CD4-positive, alpha-beta T cell treated with Interleukin-2 at 100 ng/mL for 4 hours (primary cell): ENCODE results near the gene ADAM12.

ENCODE experiments used
- DNase-seq: peaks from one replicate; pipeline ENCODE4 v3.0.0-alpha.2; 2020; ENCODE audit warnings: low spot score

Gene ADAM12

DNA sequence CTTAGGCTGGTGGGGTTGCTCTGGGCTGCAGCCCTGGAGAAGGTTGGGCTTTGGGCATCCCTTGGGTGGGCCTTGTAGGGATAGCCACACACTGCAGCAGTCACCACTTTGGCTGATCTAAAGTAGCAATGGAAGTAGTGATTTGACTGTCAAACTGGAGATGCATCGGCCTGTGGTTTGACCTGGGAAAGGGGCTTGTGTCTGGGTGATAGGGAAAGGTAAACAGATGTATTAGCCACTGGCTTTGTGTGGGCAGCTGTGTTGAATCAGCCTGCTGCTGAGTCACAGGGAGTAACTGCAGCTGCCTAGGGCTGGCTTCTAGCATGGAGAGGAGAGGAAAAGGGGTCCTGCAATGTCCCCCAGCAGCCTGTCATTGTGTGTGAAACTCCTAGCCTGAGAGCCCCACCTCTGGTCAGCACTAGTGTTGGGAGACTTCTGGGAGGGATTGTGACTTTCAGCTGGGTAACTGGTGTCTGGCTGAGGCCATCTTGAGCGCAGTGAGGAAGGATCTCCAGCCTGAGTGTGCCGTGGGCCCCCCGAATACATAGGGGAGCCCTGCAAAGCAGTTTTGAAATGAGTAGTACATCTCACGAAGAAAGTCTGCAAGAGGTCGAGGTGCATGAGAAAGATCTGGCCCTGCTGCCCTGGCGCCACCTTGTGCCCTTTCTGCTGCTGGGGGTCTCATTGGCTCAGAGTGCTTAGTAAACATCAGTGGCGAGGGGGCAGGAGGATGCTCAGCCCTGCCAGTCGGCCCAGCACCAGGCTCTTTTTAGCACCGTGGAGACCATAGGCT, 374.6 kb downstream of the ADAM12 start:
- no peak for DNase-seq

DNA sequence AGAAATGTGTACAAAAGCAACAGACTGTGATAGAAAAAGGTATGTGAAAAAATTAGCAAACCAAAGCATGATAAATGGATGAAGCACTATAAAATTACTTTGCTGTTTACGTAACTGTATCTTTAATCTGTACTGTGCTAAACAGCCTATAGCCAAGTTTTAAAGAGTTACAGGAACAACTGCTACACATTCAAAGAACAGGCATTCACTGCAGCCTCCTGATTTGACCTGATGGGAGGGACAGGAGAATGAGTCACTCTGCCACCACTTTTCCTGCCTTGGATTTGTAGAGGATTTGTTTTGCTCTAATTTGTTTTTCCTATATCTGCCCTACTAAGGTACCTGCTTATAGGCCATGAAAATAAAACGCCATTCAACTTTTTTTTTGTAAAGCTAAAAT, 375.8 kb downstream of the ADAM12 start:
- no peak for DNase-seq

DNA sequence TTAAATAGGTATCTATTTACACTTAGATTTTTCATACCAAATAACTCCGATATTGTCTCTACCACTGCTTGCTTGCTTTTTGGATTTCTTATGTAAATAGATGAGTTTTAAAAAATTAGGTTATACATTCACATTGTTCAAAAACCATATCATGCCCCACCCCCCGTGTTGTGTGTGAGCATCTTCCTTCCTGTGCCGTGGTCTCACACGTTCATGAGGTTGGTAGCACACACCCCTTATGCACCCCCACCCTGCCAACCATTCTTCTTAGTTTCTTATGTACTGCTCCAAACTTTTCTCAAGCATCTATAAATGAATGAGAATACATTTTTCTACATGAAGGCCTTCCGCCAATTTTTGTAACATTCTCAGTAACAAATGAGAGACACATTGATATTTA, 376.3 kb downstream of the ADAM12 start:
- DNase-seq, result peak; percentile 15

DNA sequence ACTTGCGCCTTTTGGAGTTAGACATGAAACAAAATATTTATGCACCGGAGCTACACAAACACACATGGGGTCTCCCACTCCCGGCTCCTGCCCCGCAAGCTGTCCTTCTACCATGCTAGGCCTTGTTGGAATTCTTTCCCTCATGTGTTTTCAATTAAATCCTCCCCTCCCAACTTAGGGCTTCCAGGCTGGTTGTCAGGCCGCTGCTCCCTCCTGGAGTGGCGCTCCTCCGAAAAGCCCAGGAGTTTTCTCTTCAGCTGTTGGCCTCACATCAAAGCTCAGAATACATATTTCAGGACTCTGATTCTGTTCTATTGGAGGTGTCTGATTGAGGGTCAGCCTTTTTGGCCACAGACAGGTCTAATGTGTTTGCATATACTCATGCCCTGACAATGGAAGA, 378.6 kb downstream of the ADAM12 start:
- no peak for DNase-seq

DNA sequence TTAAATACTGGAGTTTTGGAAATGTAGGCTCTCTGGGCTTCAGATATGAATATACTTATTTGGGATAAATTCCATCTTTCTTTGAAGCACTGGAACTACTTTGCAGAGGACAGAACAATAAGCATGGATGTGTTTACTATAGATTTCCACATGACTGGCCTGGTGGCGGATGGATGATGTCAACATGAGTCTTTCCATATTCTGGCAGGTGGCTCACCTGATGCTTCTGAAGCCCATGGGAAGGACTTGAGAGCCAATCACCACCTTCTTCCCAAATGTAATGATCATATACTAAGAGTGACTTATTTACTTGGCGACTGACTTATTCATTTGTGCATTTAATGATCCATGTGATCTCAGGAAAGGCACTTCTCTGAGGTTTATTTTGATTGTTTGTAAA, 381.4 kb downstream of the ADAM12 start:
- DNase-seq, result no peak

DNA sequence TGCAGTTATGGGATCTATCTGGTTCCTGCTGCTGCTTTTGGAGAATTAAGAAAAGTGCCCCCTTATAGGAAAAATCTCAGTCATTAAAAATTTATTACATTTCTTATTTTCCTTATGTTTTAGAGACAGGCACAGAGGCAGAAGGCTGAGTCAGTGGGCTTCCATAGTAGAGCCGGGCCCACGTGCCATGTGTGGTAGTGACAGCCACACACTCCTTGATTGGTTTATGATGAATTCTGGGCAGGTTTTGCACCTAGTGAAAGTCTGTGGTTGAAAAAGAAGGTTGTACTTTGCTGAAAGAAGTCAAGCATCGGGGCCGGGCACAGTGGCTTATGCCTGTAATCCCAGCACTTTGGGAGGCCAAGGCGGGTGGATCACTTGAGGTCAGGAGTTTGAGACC, 382.0 kb downstream of the ADAM12 start:
- no peak for DNase-seq

DNA sequence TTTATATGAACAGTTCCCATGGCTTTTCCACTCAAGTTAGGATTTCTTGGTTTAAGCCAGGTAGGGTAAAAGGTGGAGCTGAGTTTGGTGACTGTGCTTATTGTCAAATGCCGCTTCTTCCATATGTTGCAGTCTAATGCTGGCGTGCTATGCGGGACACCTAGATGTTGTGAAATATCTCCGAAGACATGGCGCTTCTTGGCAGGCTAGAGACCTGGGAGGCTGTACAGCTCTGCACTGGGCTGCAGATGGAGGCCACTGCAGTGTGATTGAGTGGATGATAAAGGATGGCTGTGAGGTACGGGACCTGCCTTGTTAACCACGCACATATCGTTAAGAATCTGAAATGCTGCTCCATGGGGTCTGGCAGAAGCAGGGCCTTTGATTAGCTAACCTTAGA, 383.5 kb downstream of the ADAM12 start:
- DNase-seq, result no peak

DNA sequence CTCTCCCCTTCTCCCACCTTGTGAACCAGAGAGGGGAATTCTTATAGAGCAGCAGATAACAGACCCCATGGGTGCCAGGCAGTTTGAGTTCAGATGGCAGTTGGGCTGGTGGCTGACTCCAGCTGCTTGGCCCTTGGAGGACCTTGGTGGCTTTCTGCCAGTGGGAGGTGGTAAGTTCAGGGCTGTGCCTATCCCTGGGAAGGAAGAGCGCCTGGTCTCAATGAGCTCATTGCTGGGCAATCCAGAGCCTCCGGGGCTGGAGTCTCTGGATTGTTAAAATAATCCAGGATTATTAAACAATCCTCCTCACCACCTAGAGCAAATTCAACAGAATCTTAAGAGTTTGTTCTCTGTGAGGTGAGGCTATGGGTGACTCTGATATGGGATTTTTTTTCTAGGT, 386.7 kb downstream of the ADAM12 start:
- no peak for DNase-seq

DNA sequence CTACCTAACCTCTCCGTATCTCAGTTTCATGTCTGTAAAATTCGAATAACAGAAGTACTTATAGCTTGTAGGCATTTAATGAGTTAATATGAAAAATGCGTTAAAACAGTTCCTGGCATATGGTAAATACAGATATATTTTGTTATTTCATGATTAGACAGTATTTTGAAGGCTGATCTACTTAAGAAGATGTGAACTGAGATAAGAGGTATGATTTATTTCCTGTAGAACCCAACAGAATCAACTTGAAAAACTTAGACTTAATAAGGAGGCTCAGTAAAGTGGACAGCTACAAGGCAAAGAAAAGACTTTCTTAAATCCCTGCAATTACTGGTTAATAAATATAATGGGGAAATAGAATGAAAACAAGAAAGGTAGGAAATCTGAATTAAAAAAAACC, 388.6 kb downstream of the ADAM12 start:
- DNase-seq, result no peak

DNA sequence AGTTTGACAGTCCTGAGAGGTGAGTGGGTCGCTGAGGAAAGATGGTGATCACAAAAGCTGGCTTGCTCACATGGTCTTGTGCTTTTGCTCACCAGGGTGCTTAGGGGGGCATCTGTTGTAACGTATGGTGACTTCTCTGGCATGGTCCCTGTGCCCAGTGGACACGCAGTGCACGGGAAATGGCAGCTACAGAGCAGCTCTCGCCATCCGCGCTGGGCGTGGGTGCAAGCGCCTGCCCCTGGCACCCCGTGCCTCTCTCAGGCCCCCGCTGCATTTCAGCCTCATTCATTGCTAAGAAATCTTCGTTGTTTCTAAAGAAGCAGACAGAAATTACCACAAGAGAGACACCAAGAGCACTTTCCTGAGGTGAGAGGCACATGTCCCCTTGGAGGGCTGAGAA, 390.7 kb downstream of the ADAM12 start:
- no peak for DNase-seq

DNA sequence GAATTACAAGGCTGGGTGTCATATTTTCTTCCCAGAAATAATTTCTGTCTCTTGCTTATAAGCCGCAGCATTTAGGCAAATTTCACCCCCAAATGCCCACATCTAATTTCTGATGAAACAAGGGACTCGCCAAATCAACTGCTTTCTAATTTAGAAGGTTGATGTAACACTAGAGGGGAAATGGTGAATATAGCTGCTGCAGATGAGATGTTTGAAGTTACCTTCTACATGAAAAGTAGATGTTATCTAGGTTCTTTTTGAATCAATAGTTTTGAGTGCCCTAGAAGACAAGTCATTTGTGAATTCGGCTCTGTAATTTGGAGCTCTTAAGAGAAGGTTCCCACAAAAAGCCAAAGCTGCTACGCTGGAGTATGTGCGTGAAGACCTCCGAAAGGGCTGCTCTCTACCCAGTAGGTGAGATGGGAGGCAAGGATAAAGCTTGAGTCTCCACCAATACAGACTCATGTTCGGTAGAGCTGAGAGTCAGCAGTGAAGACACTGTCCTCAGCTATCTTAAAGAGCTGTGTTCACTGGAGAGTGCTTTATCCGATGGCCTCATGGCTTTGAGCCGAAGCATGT, 392.5 kb downstream of the ADAM12 start:
- DNase-seq, result no peak

DNA sequence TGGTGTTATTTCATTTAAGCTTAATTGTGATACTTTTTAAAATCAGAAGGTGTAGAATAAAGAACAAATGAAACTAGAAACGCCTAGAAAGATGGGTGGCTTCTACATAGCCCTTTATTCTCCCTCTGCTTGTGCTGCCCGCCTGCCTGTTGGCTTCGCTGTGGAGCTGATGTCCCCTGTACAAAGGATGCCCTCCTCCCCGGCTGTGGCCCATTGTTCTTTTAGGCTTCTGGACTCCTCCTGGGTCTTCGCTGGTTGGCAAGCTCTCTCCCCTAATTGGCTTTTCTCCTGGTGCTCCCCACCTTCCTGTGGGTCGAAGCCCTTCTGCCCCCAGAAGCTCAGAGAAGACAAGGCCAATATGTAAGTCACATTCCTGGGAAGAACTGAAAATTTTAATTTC, 393.7 kb downstream of the ADAM12 start:
- no peak for DNase-seq

DNA sequence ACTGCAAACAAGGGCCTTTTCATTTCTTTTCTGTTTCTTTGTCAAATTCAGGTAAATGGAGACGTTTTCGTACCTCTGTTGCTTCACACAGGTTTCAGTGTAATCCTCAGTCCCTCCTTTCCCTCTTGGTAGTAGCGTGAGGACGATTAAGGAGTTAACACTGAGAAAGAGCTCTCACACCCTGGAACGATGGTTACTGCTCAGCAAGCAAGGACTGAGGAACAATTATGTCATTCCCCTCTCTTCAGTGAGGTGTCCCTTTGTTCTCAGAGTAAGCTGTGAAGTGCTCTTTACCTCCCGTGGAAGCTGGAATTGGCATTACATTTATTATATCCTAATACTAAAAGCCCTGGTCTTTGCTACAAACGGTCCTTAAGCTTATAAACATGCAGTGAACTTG, 396.0 kb downstream of the ADAM12 start:
- no peak for DNase-seq

DNA sequence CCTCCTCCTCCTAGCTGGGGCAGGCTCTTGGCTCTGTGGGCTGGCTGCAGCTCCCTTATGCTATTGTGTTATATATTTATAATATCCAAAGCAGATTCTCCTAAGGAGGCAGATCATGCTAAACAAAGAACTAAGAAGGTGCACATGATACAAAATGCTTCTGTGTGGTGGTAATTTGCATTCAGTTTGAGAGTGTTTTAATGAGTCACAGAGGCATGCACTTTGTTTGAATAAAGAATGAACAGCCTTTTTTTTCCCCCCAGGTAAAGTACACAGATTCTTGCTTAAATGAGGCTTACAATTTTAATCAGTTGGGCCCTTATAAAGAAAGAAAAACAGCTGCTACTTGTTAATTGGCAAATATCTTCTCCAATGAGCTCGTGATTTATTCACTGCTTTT, 396.9 kb downstream of the ADAM12 start:
- no peak for DNase-seq

DNA sequence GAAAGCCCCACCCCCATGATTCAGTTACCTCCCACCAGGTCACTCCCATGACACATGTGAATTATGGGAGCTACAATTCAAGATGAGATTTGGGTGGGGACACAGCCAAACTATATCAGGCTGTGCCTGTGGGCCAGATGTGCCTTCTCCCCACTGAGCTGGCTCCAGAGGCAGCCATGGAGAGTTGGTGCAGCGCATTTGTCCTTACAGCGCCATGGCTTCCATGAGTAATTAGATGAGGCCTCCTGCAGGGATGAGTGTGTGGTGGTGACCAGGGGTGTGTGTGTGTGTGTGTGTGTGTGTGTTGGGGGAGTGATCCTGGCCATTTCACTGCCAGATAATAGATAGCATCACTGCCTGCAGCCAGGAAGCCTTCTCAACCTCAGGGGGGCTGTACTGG, 397.3 kb downstream of the ADAM12 start:
- DNase-seq, result no peak

DNA sequence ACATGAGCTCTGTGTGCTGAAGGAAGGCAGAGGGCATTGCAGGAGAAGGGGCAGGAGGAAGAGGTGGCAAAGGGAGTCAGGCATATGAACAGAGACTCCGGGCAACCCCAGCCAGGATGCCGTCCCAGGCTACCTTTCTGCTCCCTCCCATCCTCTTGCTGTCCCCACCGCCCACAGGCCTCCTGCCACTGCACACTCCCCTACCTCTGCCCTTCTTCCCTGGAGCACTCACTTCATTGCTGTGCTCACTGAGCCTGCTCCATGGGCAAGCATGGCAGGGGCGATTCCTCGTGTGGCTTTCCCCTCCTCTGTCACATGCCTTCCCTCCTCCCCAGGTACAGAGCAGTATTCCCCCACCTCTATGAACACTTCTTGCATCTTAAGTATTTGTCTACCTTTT, 398.5 kb downstream of the ADAM12 start:
- DNase-seq, result no peak

DNA sequence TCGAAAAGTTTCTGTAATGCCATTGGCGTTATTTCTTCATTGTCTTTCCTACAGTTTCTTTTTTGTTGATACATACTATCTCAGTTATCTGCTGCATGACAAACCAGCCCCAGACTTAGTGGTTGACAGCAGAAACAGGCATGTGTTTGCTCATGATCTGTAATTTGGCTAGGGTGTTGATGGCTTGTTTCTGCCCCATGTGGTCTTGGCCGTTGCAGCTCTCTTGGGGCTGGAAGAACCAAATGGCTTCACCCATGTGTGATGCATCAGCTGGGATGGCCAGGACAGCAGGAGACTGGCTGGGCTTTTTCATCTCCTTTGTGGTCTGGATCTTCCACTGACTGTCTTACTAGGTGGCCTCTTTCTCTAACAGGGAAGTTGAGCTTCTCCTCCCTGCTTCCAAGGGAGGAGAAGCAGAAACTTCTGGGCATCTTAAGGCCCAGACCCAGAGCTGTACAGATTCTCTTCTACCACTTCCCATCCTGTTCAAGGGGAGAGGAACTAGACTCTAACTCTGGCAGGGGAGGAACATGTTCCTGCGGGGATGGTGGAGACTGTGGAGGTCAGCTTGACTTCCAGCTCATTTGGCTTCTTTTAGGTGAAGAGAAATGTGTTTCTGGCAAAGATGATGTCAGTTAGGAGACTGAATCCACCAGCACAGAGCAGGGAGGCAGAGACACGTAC, 402.6 kb downstream of the ADAM12 start:
- no peak for DNase-seq

DNA sequence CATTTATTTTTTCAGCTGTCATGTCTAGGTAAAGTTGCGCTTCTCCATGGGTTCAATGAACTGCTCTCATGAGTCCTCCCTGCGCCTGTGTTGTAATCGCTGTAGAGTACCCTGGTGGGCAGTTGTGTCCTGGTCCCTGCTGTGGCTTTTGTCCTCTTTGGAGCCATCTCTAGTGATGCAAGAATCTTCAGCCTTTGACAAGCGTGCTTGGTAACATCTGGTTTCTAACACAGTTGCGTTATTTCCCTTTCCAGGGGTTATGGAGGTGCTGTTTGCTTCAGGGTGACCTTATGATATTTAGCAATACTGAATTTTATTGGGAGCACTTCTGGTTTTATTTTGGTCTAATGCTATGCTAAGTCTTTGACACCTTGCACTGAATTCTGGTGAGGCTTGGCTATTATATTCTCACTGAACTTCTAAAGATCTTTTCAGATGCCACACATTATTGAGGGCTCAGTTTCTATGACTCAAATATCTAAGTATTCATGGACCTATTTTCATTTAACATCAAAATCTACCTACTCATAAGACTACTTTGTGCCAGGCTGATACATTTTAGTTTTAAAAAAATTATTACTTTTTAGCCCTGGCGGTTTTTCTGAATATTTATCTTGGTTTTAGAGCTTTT, 403.3 kb downstream of the ADAM12 start:
- no peak for DNase-seq

DNA sequence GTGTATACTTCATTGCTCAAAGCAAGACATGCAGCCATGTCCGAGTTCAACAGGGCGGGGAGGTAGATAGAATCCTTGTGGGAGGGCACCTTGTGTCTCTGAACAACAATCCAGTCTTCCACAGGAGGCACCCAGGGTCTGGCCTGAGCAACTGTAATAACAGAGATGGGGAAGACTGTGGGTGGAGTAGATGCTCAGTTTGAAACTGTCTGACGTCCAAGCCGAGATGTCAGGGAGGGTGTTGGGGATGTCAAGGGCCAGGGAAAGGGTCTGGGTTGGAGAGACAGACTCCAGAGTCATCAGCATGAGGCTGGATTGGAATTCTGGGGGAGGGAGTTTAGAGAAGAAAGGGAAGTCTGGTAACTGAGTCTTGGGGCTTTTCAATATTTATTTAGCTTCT, 403.9 kb downstream of the ADAM12 start:
- no peak for DNase-seq

DNA sequence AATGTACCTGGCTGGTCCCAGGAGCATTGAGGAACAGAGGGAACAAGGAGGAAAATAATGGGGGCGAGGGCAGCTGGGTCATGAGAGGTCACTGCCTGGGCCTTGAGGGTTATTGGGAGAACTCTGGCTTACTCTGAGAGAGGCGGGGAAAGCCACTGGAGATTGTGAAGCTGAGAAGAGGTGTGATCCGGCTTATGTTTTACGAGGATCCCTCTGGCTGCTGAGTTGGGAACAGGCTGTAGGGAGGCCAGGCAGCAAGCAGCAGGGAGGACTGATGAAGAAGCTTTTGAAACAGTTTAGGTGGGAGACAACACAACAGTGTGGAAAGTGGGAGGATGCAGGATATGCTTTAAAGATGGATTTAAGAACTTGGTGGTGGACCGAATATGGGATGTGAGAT, 404.6 kb downstream of the ADAM12 start:
- DNase-seq, result no peak

DNA sequence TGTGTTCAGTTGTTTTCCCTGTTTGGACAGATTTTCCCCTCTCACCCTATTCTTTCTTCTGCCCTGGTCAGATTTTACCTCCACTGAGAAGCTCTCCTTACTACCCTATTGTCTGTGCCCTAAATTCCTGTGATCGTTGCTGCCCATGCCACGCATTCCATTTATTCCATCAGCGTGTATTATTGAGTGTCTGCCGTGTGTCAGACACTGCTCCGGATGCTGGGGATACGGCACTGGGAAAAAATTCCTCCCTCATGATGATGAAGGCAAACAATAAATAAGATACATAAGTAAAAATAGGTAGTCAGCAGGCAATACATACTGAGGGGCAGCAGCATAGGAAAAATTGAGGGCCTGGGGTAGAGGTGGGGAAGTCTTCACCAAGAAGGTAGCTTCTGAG, 405.1 kb downstream of the ADAM12 start:
- DNase-seq, result no peak

DNA sequence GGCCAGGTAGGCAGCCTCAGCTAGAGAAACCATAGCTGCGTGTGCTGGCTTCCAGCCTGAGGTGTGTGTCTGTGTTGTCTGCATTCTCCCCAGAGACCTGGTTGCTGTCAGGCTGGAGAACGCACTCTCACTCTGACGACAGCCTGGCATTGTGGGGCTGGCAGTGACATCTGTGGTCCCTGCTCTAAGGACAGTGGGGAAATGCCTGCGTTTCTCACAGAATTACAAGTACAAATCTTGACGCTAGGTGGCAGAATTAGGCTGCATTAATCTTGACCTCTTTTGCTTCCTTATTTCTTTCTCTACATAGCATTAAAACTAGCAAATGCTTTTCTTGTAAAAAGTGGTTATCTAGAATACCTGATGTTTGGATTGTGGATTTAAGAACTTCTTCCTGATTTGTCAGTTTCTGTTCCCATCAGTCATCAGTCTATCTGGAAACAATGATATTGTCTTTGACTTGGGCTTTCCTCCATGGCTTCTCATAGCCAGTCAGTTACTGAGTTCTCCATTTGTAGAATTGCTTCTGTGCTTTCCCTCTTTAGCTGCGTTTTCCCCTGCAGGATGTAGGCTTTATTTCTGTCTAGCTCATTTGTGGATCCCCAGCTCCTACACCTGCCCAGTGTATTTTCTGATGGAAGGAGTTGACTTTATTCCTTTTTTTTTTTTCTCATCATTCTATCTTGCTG, 405.9 kb downstream of the ADAM12 start:
- peak; percentile 43 for DNase-seq
